IPS-18c (cell line): ENCODE measurements around the gene EPHA8.

Source experiments
- H3K4me3 ChIP-seq: 2 replicates; pipeline ENCODE4 v1.7.0; 2013; ENCODE audit warnings: low read depth, mild to moderate bottlenecking, low read length, moderate library complexity; ENCODE audit not compliant: insufficient read depth
- H3K9me3 ChIP-seq: one replicate; pipeline ENCODE4 v1.6.1; 2013; ENCODE audit warnings: mild to moderate bottlenecking, low read length, moderate library complexity; ENCODE audit not compliant: control insufficient read depth, insufficient read depth

The EPHA8 gene

DNA sequence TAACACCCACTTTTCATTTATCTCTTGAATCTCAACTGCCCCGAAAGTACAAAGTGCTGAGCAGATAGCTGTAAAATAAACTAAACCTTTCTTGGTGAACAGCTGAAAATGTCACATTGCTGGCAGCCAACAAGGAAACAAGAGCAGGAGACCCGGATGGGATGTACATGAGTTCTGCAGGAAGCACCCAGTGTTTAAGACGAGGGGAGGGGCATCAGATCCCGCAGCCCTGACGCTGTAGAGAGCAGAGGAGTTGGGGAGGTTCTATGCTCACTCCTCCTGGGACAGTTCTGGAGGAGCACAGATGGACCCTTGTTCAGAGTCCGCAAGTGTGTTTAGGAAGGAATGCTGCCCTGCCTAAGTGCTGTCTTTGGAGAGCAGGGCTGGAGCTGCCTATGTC is 32.0 kb upstream of the EPHA8 start:
- Histone ChIP-seq H3K4me3 (no peak overlapping the region), H3K9me3 (no peaks in the 10 kb centered on the region)

DNA sequence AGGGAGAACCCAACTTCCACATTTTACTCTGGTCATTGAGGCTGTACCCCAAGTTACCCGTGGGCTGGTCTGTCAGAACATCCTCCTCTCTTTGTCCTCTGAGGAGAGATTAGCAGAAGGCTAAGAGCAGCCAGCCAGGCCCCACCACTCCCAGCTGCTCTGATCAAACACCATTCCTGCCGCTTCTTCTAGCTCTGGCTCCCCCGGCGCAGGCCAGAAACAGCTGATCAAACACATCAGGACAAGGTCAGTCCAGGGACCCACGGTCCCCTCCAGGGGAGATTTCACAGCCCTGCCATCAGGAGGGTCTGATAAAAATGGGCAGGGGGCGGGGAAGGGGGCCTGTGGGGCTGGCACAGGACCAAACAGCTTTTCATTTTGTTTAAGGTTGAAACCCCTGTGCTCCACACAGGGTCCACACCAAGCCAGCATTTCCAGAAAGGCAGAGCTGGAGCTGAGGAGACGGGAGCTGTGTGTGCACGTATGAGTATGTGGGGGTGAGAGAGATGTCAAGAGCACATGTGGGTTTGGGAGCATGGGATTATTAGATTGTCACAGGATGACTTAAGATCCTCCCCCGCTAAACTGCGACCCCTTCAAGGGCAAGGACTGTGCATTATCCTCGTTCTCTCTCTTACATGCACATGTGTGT is 29.9 kb upstream of the EPHA8 start:
- no peaks in the 10 kb centered on the region for H3K9me3 ChIP-seq
- H3K4me3 ChIP-seq, result no peak overlapping the region

DNA sequence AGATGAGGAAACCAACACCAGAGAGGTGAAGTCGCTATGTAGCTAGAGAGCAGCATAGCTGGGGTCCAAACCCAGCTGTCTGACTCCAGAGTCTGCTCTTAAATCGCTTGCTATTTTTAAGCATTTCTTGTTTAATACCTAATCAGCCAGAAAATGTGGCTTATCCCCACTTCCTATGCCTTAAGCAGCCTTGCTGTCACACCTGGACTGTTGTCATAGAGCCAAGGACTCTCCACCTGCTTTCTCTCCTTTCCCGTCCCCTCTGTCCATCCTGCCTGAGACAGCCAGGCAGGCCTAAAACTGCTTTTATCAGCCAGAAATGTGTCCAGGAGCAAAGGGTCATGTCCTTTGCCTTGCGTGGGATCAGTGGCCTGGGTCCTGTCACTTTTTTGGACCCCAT is 28.3 kb upstream of the EPHA8 start:
- no peaks in the 10 kb centered on the region for H3K9me3 ChIP-seq
- no peak overlapping the region for H3K4me3 ChIP-seq

- H3K4me3 ChIP-seq, result no peak overlapping the region
- H3K9me3 ChIP-seq, result no peaks in the 10 kb centered on the region
Measured at GRCh38 chr1:22535399-22535798, 27.9 kb upstream of the EPHA8 start.

- Histone ChIP-seq H3K9me3 (no peaks in the 10 kb centered on the region), H3K4me3 (no peak overlapping the region)
Measured at GRCh38 chr1:22536506-22536905, 26.8 kb upstream of the EPHA8 start.

DNA sequence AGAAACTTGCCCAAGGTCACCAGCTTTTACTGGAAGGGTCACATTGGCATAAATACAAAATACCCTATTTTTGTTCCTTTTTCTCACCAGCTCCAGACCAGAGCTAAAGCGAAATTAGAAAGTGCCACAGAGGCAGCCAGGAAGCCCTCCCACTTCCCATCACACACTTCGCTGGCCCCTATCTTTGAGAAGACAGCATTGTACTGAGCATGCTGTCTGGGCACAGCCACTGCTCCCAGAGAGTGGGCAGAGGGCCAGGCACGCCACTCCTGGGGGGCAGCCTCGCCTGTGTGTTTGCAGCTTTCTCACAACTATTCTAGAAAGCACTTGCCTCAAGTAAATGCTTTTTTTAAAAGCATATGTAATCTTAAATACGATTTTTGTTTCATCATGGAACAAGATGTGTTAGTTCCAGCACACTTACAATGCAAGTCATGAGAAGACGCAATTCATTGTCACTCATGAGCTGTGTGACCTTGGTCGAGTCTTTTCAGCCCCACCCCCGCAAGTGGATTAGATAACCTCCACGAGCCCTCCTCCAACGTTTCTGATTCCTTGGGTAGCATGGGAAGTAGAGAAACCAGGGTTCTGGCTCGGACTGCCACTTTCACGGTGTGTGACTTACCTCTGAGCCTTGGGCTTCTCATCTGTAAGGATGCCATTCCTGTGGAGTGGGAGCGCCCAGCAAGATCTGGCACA is 25.7 kb upstream of the EPHA8 start:
- H3K4me3 ChIP-seq, result no peak overlapping the region
- H3K9me3 ChIP-seq, result no peaks in the 10 kb centered on the region

DNA sequence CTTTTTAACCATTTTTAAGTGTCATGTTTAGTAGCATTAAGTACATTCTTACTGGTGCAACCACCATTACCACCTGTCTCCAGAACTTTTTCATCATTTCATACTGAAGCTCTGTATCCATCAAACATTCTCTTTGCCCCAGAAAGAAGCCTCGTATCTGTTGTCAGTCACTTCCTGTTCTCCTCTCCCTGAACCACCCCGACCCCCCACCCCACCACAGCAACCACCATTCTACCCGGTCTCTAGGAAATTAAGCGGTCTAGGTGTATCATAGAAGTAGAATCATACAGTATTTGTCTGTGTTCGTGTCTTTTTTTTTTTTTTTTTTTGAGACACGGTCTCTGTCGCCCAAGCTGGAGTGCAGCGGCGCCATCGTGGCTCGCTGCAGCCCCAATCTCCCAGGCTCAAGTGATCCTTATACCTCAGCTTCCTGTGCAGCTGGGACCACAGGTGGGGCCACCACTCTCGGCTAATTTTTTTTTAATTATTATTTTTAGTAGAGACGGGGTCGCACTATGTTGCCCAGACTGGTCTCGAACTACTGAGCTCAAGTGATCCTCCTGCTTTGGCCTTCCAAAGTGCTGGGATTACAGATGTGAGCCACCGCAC is 23.7 kb upstream of the EPHA8 start:
- Histone ChIP-seq H3K4me3 (no peak overlapping the region), H3K9me3 (no peaks in the 10 kb centered on the region)

GRCh38 chr1:22540337-22540736 is 23.0 kb upstream of the EPHA8 start:
- H3K9me3 ChIP-seq, result no peaks in the 10 kb centered on the region
- H3K4me3 ChIP-seq, result no peak overlapping the region

DNA sequence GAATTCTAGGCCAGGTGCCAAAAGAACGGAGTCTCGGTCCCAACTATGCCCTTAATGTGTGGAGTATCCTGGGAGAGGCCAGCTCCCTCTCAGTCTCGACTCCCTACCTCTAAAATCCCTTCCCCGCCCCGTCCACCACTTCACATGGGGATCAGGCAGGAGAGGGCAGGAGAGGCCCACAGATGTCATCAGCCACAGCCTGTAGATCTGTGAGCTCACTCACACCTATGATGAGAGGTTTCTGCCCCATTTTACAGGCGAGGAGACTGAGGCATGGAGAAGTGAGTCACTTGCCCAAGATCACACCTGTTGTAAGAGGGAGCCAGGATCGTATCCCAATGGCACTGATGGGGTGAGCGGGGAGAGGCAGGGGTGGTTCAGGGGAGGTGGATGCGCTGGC is 20.4 kb upstream of the EPHA8 start:
- Histone ChIP-seq H3K9me3 (no peaks in the 10 kb centered on the region), H3K4me3 (no peak overlapping the region)

- no peak overlapping the region for H3K4me3 ChIP-seq
Measured at GRCh38 chr1:22543679-22544078, 19.6 kb upstream of the EPHA8 start.

GRCh38 chr1:22544606-22545005 is 18.7 kb upstream of the EPHA8 start:
- no peak overlapping the region for H3K4me3 ChIP-seq
- no peaks in the 10 kb centered on the region for H3K9me3 ChIP-seq

More at GRCh38 chr1:22543679-22544078, 19.6 kb upstream of the EPHA8 start:
- H3K9me3 ChIP-seq, result no peaks in the 10 kb centered on the region

DNA sequence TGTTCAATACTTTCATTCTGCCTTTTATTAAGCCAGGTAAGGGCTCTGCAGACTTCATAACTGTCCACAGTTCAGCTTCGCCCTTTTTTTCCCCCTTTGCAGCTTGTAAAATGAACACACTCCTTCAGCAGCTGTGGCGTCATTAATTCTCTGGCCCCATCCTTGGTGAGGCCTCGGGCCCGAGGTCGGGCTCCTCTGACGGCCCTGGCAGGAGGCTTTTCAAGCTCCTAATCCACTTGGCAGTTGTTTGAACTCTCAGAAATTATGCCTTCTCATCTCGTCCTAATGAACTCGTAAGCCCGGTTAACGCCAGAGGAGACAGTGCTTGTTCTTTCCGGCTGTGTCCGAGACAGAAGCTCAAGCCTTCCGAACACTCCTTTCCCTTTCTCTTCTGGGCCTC is 18.1 kb upstream of the EPHA8 start:
- H3K9me3 ChIP-seq, result no peaks in the 10 kb centered on the region
- no peak overlapping the region for H3K4me3 ChIP-seq

DNA sequence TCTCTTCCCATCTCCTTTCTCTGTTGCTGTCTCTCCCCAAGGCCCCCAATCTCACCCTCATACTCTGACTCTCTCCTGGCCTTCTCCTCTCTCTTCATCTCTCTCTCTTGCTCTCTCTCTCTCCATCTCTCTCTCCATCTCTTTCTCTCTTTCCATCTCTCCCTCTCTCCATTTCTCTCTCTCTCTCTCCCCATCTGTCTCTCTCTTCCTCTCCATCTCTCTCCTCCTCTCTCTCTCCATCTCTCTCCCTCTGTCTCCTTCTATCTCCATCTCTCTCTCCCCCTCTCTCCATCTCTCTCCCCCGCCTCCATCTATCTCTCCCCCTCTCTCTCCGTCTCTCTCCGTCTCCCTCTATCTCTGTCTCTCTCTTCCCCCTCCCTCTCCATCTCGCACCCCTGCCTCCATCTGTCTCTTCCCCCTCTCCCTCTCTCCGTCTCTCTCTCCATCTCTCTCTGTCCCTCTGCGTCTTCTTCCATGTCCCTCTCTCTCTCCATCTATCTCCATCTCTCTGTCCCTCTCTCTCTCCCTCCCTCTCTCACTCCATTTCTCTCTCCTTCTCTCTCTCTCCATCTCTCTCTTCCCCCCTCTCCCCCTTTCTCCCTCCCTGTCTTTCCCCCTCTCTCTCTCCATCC is 16.0 kb upstream of the EPHA8 start:
- H3K9me3 ChIP-seq, result no peaks in the 10 kb centered on the region
- no peak overlapping the region for H3K4me3 ChIP-seq

DNA sequence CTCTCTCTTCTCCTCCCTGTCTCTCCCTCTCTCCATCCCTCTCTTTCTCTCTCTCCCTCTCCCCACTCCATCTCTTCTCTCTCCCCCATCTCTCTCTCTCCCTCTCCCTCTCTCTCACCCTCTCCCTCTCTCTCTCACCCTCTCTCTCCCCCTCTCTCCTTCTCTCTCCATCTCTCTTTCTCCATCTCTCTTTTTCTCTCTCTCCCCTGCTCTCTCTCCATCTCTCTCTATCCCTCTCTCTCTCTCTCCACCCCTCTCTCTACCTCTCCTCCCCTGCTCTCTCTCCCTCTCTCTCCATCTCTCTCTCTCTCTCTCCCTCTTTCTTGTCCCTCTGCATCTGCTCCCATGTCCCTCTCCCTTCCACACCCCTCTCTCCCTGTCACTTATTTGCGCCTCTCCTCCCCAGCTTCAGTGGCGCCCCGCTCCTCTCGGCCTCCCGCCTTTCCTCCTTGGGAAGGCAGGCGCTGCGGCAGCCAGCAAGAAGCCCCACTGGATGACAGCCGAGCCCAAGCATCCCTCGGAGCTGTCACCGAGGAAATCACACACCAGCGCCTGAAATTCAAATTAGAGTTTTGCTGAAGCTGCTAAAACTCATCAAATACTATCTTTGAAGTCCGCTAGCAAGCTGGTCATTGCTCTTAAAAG is 15.3 kb upstream of the EPHA8 start:
- Histone ChIP-seq H3K9me3 (no peaks in the 10 kb centered on the region), H3K4me3 (no peak overlapping the region)

- Histone ChIP-seq H3K4me3 (no peak overlapping the region), H3K9me3 (no peaks in the 10 kb centered on the region)
Measured at GRCh38 chr1:22550021-22550420, 13.3 kb upstream of the EPHA8 start.

DNA sequence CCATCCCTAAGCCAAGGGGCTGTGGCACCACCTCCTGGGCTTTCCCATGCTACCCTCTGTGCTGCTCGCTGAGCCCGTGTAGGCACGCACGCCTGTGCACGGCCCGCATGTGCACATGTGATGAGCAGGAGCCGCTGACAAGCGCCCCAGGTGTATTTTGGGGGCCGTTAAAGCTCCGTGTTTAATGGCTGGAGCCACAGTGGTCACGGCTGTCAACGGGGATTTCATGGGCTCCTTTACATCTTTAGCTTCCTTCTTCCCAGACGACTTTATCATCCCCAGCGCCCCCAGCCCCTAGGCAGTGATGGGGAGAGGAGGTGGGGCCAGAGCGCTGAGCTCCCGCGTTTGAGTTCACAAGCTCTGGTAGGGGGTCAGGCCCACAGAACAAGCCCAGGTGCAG is 11.7 kb upstream of the EPHA8 start:
- Histone ChIP-seq H3K9me3 (no peaks in the 10 kb centered on the region), H3K4me3 (no peak overlapping the region)

GRCh38 chr1:22552021-22552420 is 11.3 kb upstream of the EPHA8 start:
- no peaks in the 10 kb centered on the region for H3K9me3 ChIP-seq
- H3K4me3 ChIP-seq, result no peak overlapping the region
